Bronchial epithelial cell (primary cell): ENCODE measurements around the gene KLC1. TPM values are rescaled to one million over a fixed set of nuclear protein-coding genes. Genes with fewer than 3 reads are reported as not detected.

ENCODE experiments used
- DNase-seq: peaks from one replicate; pipeline ENCODE4 v3.0.0-alpha.2; 2010; ENCODE audit warnings: low read depth
- FAIRE-seq: peaks from 2 replicates; lab custom pipeline; 2011; peaks lifted over from hg19 to GRCh38; lab: Jason Lieb, UNC
- H3K27me3 ChIP-seq: 2 replicates; pipeline ENCODE4 v1.5.1; 2011; ENCODE audit warnings: low read length; ENCODE audit not compliant: control insufficient read depth, insufficient read depth
- H3K36me3 ChIP-seq: 2 replicates; pipeline ENCODE4 v1.5.1; 2011; ENCODE audit warnings: low read length; ENCODE audit not compliant: control insufficient read depth, insufficient read depth
- H3K4me3 ChIP-seq: 2 replicates; pipeline ENCODE4 v1.5.1; 2011; ENCODE audit warnings: mild to moderate bottlenecking, low read depth, low read length, control low read depth
- CTCF ChIP-seq: IDR thresholded peaks from 2 replicates; pipeline ENCODE4 v1.5.1; 2011; ENCODE audit warnings: mild to moderate bottlenecking, moderate library complexity, low read length, control low read depth, inconsistent platforms; ENCODE audit not compliant: insufficient read depth, severe bottlenecking
- total RNA-seq: library from RNA; depleted of rRNA; stranded (reverse); fragments of >200 nt; gene quantifications from 2 replicates; pipeline ENCODE4 v1.2.1, GENCODE V29; 2014

The KLC1 gene
- total RNA-seq, 1 donor from 2014 or later = 249 TPM

GRCh38 chr14:103663506-103663905 is 34.5 kb downstream of the KLC1 start:
- no peak for TF ChIP-seq CTCF
- DNase-seq (no peak), FAIRE-seq (no peak)
- no peak overlapping the region for H3K4me3 ChIP-seq
- H3K27me3 ChIP-seq = no peaks in the 10 kb centered on the region
- H3K36me3 ChIP-seq = peaks cover 29% of the 10 kb centered on the region

- Histone ChIP-seq H3K27me3 (no peaks in the 10 kb centered on the region), H3K36me3 (peaks cover 17% of the 10 kb centered on the region), H3K4me3 (no peak overlapping the region)
- no peak for FAIRE-seq
- DNase-seq = no peak
- TF ChIP-seq CTCF = no peak
Observed at GRCh38 chr14:103667671-103668070, 38.7 kb downstream of the KLC1 start.

GRCh38 chr14:103668117-103668516 is 39.1 kb downstream of the KLC1 start:
- TF ChIP-seq CTCF = no peak
- no peaks in the 10 kb centered on the region for H3K27me3 ChIP-seq
- H3K36me3 ChIP-seq = peaks cover 17% of the 10 kb centered on the region
- DNase-seq (no peak), FAIRE-seq (no peak)
- H3K4me3 ChIP-seq = no peak overlapping the region

GRCh38 chr14:103669370-103669769 is 40.4 kb downstream of the KLC1 start:
- no peaks in the 10 kb centered on the region for H3K27me3 ChIP-seq
- H3K4me3 ChIP-seq = no peak overlapping the region
- TF ChIP-seq CTCF = no peak
- DNase-seq = no peak
- FAIRE-seq = no peak
- H3K36me3 ChIP-seq = peaks cover 14% of the 10 kb centered on the region

GRCh38 chr14:103671911-103672310 is 42.9 kb downstream of the KLC1 start:
- Histone ChIP-seq H3K36me3 (peaks cover 24% of the 10 kb centered on the region), H3K4me3 (no peak overlapping the region), H3K27me3 (no peaks in the 10 kb centered on the region)
- FAIRE-seq = no peak
- DNase-seq = no peak
- TF ChIP-seq CTCF = no peak

GRCh38 chr14:103675957-103676356 is 46.9 kb downstream of the KLC1 start:
- FAIRE-seq (no peak), DNase-seq (no peak)
- no peak for TF ChIP-seq CTCF
- H3K27me3 ChIP-seq = no peaks in the 10 kb centered on the region
- H3K36me3 ChIP-seq = peaks cover 35% of the 10 kb centered on the region
- no peak overlapping the region for H3K4me3 ChIP-seq
